ENCODE measurements around the gene KIDINS220. TPM values are rescaled to one million over a fixed set of nuclear protein-coding genes. Genes with fewer than 3 reads are reported as not detected.

KIDINS220 gene
- total RNA-seq: 34.8 and 89.9 TPM in 2 replicates

GRCh38 chr2:8836971-8837794, at the start of gene KIDINS220:
KIDINS220 (minus strand) TSS chr2:8837613; CDS start chr2:8827093, 10,520 bp downstream.

GRCh38 chr2:8681786-8682692, 155.4 kb downstream of the KIDINS220 start, which contains the start of gene ID2:
ID2 (plus strand) TSS chr2:8682056; CDS start chr2:8682166, 110 bp downstream.

Other genes with a start within 250 kb of the KIDINS220 start
- gene ID2, start 155.6 kb downstream of the KIDINS220 start, total RNA-seq: 18.1 and 41.0 TPM in 2 replicates
- 11.0 and 20.0 TPM in 2 replicates for gene MBOAT2, start 166.1 kb upstream of the KIDINS220 start, total RNA-seq

Measured in bladder microvascular endothelial cell (primary cell).